ENCODE results near the gene GCG. TPM values are rescaled to one million over a fixed set of nuclear protein-coding genes. Genes with fewer than 3 reads are reported as not detected.

The GCG gene
- total RNA-seq, 1 donor from 2014 or later, result not detected

- ATAC-seq (peak; percentile 71 to 80), DNase-seq (no peak)
- no peaks in the 10 kb centered on the region for H3K9me3 ChIP-seq
- H3K27ac ChIP-seq, result no peak overlapping the region
- H3K4me1 ChIP-seq, result peaks cover 37% of the 10 kb centered on the region
- no peaks in the 10 kb centered on the region for H3K36me3 ChIP-seq
- TF ChIP-seq CTCF (IDR thresholded peaks at IDR 0.05), result no peak
- no peaks in the 10 kb centered on the region for H3K27me3 ChIP-seq (ENCODE audit: low read depth)
- intact Hi-C loops (cut with DNase I), result no loop called here
- no peak overlapping the region for H3K4me3 ChIP-seq
Measured at GRCh38 chr2:162113776-162114168, 38.3 kb downstream of the GCG start.

- no peak for TF ChIP-seq CTCF (IDR thresholded peaks at IDR 0.05)
- Histone ChIP-seq H3K4me3 (no peak overlapping the region), H3K27me3 (ENCODE audit: low read depth) (no peaks in the 10 kb centered on the region), H3K9me3 (no peaks in the 10 kb centered on the region), H3K4me1 (peaks cover 31% of the 10 kb centered on the region), H3K36me3 (no peaks in the 10 kb centered on the region), H3K27ac (no peak overlapping the region)
- no peak for DNase-seq
- peak in 1 of 2 donors; percentile 11 for ATAC-seq
- intact Hi-C loops (cut with DNase I), result no loop called here
Measured at GRCh38 chr2:162113088-162113775, 38.8 kb downstream of the GCG start.

- ATAC-seq (peak; percentile 50 to 53), DNase-seq (no peak)
- intact Hi-C loops (cut with DNase I), result no loop called here
- no peaks in the 10 kb centered on the region for H3K36me3 ChIP-seq
- H3K4me3 ChIP-seq, result no peak overlapping the region
- no peak overlapping the region for H3K27ac ChIP-seq
- no peaks in the 10 kb centered on the region for H3K9me3 ChIP-seq
- no peaks in the 10 kb centered on the region for H3K27me3 ChIP-seq (ENCODE audit: low read depth)
- TF ChIP-seq CTCF (IDR thresholded peaks at IDR 0.05), result no peak
- H3K4me1 ChIP-seq, result peaks cover 26% of the 10 kb centered on the region
Measured at GRCh38 chr2:162111958-162112850, 39.8 kb downstream of the GCG start.

GRCh38 chr2:162107361-162107901, 44.6 kb downstream of the GCG start:
- H3K4me1 ChIP-seq, result peaks cover 8% of the 10 kb centered on the region
- H3K27ac ChIP-seq, result no peak overlapping the region
- DNase-seq, result no peak
- ATAC-seq, result no peak
- H3K27me3 ChIP-seq (ENCODE audit: low read depth), result no peaks in the 10 kb centered on the region
- intact Hi-C loops (cut with DNase I), result no loop called here
- no peak for TF ChIP-seq CTCF (IDR thresholded peaks at IDR 0.05)
- no peaks in the 10 kb centered on the region for H3K36me3 ChIP-seq
- no peaks in the 10 kb centered on the region for H3K9me3 ChIP-seq
- no peak overlapping the region for H3K4me3 ChIP-seq

GRCh38 chr2:162106746-162107145, 45.3 kb downstream of the GCG start:
- no peak for DNase-seq
- peaks cover 1% of the 10 kb centered on the region for H3K4me1 ChIP-seq
- no peak overlapping the region for H3K4me3 ChIP-seq
- no peak overlapping the region for H3K27ac ChIP-seq
- no peaks in the 10 kb centered on the region for H3K27me3 ChIP-seq (ENCODE audit: low read depth)
- no peak for TF ChIP-seq CTCF (IDR thresholded peaks at IDR 0.05)
- intact Hi-C loops (cut with DNase I), result no loop called here
- H3K36me3 ChIP-seq, result no peaks in the 10 kb centered on the region
- no peak for ATAC-seq
- no peaks in the 10 kb centered on the region for H3K9me3 ChIP-seq
